T-helper 2 cell treated with Interferon-gamma antibody and Interleukin-4, amounts not matched to agents 5 μg/mL and 100 μg/mL, for 36 hours (primary cell): ENCODE results near the gene C14orf119.
"Not testable (repeated sequence)": the region's sequence is repeated elsewhere in the genome, so short reads cannot be mapped to it uniquely, and the experiment has no call there.

ENCODE experiments used
- DNase-seq: peaks from one replicate; pipeline ENCODE4 v3.0.0; 2021; ENCODE audit warnings: low spot score
- H3K27ac Mint-ChIP-seq: one replicate; pipeline ENCODE4 v1.8.0; 2021; ENCODE audit warnings: mild to moderate bottlenecking, mixed read lengths
- H3K27me3 Mint-ChIP-seq: one replicate; pipeline ENCODE4 v1.8.0; 2021; ENCODE audit warnings: low read depth, mixed read lengths
- H3K36me3 Mint-ChIP-seq: one replicate; pipeline ENCODE4 v1.8.0; 2021; ENCODE audit warnings: low read depth, mixed read lengths
- H3K4me1 Mint-ChIP-seq: one replicate; pipeline ENCODE4 v1.8.0; 2021; ENCODE audit warnings: low read depth, mixed read lengths
- H3K4me3 Mint-ChIP-seq: one replicate; pipeline ENCODE4 v1.8.0; 2022; ENCODE audit warnings: mild to moderate bottlenecking, moderate library complexity, mixed read lengths
- H3K9me3 Mint-ChIP-seq: one replicate; pipeline ENCODE4 v1.8.0; 2021; ENCODE audit warnings: mixed read lengths

Gene C14orf119

DNA sequence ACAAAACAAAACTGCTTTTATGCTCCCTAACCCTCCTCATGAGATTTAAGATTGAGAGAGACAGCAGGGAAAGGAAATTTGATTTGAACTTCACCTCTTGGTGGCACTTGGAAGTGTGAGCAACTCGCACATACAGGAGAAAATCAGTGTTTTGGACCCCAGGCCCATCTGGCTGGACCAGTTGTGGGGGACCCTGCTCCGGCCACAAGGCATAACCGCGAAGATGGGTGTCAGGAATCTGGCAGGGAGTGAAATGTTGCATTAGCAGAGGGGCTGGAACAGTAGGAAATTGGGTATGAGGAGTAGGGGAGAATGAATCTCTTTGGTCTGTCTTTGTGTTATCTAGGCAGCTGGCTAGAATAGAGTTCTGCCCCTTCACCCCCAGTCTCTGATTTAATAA, 8.3 kb downstream of the C14orf119 start:
- Mint-ChIP-seq H3K4me3 (no peak overlapping the region), H3K4me1 (no peaks in the 10 kb centered on the region), H3K36me3 (peaks cover 6% of the 10 kb centered on the region), H3K9me3 (no peaks in the 10 kb centered on the region), H3K27me3 (peaks cover 7% of the 10 kb centered on the region), H3K27ac (no peak overlapping the region)
- no peak for DNase-seq

DNA sequence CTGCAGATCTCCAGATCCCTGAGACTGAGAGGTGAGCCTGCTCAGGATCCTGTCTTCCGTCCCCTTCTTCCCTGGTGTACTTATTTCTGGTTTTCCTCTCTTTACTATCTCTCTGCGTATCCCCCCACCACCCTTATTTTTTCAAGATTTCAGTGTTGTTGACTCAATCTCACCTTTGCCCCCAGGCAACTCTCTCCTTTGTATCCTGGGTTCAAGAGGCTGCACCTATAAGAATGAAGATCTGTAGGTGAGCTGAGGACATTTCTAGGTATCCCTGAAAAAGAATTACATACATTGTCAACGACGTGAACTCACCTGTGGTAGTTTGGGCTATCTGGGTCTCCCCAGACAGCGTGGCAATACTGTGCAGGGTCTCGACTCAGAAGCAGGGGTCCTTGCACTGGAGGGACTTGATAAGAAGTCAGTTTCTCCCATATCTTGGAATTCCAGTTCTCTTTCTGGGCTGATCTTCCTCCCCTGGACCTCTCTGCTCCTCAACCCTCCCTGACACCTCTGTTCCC, 8.8 kb downstream of the C14orf119 start:
- DNase-seq: no peak
- Mint-ChIP-seq H3K27me3 (peaks cover 7% of the 10 kb centered on the region), H3K36me3 (peaks cover 5% of the 10 kb centered on the region), H3K9me3 (no peaks in the 10 kb centered on the region), H3K27ac (no peak overlapping the region), H3K4me3 (no peak overlapping the region), H3K4me1 (no peaks in the 10 kb centered on the region)

DNA sequence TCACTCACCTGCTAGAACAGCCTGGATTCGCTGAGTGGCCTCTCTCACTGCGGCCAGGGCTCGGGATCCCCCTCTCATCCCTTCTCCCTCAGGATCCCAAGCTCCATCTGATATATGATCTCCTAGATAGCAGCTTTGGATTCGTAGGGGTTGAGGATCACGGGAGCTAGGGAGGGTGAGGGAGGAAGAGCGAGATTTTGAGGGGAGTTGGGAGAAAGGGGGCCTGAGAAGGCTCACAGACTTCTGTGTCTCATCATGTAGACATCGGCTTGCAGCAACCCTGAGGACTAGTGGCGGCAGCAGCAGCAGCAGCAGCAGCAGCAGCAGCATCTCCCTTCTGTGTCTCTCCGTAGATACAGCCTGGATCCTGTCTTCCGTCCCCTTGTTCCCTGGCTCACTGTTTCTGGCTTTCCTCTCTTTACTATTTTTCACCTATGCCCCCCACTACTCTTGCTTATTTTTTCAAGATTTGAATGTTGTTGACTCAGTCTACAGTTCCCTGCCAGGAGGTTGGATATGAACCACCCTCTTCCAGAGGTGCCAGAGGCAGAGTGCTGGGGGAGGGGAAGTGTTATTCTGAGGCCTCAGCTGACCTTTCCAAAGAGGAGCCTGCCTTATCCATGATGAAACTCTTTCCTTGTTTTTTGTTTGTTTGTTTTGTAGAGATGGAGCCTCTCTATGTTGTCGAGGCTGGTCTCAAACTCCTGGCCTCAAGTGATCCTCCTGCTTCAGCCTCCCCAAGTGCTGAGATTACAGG, 9.5 kb downstream of the C14orf119 start, which contains the start of gene CIROP:
TSS of gene CIROP (minus strand) at position 399 of the 757 bp plus-strand sequence. CDS start at position 330, 69 bp downstream.
- H3K4me3 Mint-ChIP-seq: no peak within 1 kb of the TSS
- no peak within 1 kb of the TSS for H3K27ac Mint-ChIP-seq
- no peaks in the 10 kb centered on the region for H3K4me1 Mint-ChIP-seq

GRCh38 chr14:23105348-23105824, 10.1 kb downstream of the C14orf119 start:
- Mint-ChIP-seq H3K4me1 (no peaks in the 10 kb centered on the region), H3K4me3 (no peak overlapping the region), H3K27me3 (peaks cover 7% of the 10 kb centered on the region), H3K27ac (no peak overlapping the region), H3K36me3 (no peaks in the 10 kb centered on the region), H3K9me3 (no peaks in the 10 kb centered on the region)
- DNase-seq: no peak

More for the DNA sequence above, 9.5 kb downstream of the C14orf119 start, which contains the start of gene CIROP:
- H3K9me3 Mint-ChIP-seq: no peaks in the 10 kb centered on the region
- no peak for DNase-seq
- peaks cover 7% of the 10 kb centered on the region for H3K27me3 Mint-ChIP-seq
- peaks cover 2% of the 10 kb centered on the region for H3K36me3 Mint-ChIP-seq

DNA sequence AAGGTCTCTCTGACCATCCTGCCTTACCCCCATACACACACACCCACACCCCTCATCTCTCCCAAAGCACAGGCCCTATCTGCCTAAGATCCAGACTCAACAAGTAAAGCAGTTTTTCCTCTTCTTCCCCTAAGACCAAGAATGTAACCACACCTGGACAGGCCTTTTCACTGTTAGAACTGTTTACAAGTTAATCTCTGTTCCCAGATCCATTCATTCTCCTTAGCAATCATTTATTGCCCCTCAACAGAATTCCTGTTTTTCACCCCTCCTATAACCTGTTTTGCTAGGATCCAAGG, 11.4 kb downstream of the C14orf119 start:
- Mint-ChIP-seq H3K36me3 (no peaks in the 10 kb centered on the region), H3K27me3 (peaks cover 7% of the 10 kb centered on the region), H3K4me1 (no peaks in the 10 kb centered on the region), H3K27ac (no peak overlapping the region), H3K9me3 (no peaks in the 10 kb centered on the region), H3K4me3 (no peak overlapping the region)
- no peak for DNase-seq

DNA sequence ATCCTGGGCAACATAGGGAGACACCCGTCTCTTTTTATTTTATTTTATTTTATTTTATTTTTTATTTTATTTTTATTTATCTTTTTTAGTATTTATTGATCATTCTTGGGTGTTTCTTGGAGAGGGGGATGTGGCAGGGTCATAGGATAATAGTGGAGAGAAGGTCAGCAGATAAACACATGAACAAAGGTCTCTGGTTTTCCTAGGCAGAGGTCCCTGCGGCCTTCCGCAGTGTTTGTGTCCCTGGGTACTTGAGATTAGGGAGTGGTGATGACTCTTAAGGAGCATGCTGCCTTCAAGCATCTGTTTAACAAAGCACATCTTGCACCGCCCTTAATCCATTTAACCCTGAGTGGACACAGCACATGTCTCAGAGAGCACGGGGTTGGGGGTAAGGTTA, 12.3 kb downstream of the C14orf119 start:
- H3K4me1 Mint-ChIP-seq, H3K27ac Mint-ChIP-seq: not testable (repeated sequence)

DNA sequence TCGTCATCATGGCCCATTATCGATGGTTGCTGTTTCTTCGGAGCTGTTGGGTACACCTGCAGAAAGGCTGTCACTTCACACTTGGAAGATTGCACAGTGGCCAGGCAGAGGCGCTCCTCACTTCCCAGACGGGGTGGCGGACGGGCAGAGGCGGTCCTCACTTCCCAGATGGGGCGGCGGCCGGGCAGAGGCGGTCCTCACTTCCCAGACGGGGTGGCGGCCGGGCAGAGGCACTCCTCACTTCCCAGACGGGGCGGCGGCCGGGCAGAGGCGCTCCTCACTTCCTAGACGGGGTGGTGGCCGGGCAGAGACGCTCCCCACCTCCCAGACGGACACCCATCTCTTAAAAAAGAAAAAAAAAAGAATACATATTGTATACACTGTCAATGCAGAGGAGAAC, 12.9 kb downstream of the C14orf119 start:
- not testable (repeated sequence) for H3K36me3 Mint-ChIP-seq, DNase-seq, H3K4me3 Mint-ChIP-seq, H3K27me3 Mint-ChIP-seq, H3K4me1 Mint-ChIP-seq, H3K9me3 Mint-ChIP-seq, H3K27ac Mint-ChIP-seq

More for the DNA sequence above, 12.3 kb downstream of the C14orf119 start:
- H3K4me3 Mint-ChIP-seq, H3K9me3 Mint-ChIP-seq, DNase-seq, H3K27me3 Mint-ChIP-seq, H3K36me3 Mint-ChIP-seq: not testable (repeated sequence)

DNA sequence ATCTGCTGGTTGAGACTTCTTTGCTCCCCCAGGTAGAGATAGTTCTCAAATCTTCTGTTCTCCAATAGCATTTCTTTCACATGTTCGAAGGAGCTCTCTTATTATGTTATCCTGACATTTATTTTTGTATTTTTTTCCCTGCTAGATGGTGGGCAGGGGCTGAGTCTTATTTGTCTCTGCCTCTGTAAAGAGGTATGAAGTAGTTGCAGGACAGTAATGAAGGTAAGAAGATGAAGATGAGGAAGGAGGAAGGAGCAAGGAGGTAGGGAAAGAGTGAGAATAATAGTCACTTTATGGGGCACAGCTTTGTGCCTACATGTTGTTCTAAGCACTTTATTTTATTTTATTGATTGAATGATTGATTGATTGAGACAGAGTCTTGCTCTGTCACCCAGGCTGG, 14.5 kb downstream of the C14orf119 start:
- no peaks in the 10 kb centered on the region for H3K9me3 Mint-ChIP-seq
- H3K27me3 Mint-ChIP-seq: no peaks in the 10 kb centered on the region
- no peaks in the 10 kb centered on the region for H3K4me1 Mint-ChIP-seq
- no peak for DNase-seq
- H3K36me3 Mint-ChIP-seq: no peaks in the 10 kb centered on the region
- H3K27ac Mint-ChIP-seq: no peak overlapping the region
- no peak overlapping the region for H3K4me3 Mint-ChIP-seq

DNA sequence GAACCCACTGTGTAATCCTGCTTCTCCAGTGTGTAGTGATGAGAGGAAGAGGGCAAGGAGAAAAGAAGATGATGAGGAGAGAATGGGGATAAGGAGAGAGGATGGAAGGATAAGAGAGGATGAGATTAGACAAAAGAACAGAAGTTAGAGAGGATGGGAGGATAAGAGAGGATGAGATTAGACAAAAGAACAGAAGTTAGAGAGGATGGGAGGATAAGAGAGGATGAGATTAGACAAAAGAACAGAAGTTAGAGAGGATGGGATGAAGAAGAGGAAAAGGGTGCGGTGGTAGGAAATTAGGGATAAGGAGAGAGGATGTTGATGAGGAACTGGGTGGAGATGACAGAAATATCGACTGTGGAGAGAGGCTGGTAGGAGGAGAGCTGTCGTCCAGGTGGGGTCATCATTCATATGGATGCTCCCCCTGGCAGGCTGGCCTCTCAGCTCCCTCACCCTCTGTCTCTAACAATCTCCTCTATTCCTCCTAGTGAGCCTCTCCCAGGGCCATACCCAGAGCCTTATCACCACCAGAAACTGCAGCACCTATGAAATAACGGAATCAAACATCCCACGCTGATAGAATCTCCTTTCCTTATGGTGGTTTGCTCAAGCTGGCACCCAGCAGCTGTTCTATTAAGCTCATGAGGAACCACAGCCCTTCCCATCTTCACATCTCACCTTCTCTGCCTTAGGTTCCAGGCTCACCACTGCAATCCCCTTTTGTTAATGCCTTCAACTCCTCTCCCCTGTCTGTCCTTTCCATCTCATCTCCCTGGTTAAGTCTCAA, 15.5 kb downstream of the C14orf119 start:
- Mint-ChIP-seq H3K9me3 (no peaks in the 10 kb centered on the region), H3K4me3 (no peak overlapping the region), H3K4me1 (no peaks in the 10 kb centered on the region), H3K27ac (no peak overlapping the region), H3K36me3 (no peaks in the 10 kb centered on the region), H3K27me3 (no peaks in the 10 kb centered on the region)
- no peak for DNase-seq

GRCh38 chr14:23112359-23113178, 17.3 kb downstream of the C14orf119 start:
- no peak for DNase-seq
- Mint-ChIP-seq H3K4me1 (no peaks in the 10 kb centered on the region), H3K4me3 (no peak overlapping the region), H3K36me3 (no peaks in the 10 kb centered on the region), H3K27ac (no peak overlapping the region), H3K9me3 (no peaks in the 10 kb centered on the region), H3K27me3 (no peaks in the 10 kb centered on the region)

DNA sequence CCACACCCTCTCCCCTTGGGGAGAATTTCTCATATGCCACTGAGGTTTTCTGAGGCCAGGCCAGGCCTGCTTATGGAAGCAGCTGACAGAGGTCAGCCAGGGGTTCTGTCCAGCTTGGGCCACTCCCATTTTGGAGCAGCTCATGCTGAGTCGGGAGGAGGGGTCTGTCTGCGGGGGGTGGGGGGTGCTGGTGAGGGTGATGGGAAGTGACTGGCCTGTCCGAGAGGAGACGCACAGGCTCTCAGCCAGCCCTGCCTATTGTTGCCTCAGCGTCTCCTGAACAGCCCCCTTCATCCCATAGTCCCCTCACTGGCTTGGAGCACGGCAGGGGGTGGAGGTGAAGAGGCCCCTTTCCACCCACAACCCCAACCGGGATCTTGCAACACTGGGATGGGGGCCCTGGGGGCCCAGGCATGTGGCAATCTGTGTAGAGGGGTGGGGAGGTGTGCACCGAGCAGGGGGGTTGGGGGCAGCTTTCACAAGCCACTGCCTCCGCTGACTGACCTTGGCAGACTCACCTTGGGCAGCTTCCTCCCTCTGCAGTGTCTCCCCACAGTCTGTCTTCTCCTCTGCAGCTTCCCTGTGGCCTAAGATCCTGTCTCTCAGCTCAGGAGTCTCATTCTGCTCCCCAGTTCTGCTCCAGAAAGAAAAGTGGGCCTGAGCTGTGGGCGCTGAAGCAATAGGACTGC, 18.3 kb downstream of the C14orf119 start:
- no peaks in the 10 kb centered on the region for H3K27me3 Mint-ChIP-seq
- H3K27ac Mint-ChIP-seq: no peak overlapping the region
- no peaks in the 10 kb centered on the region for H3K9me3 Mint-ChIP-seq
- no peaks in the 10 kb centered on the region for H3K4me1 Mint-ChIP-seq
- DNase-seq: no peak
- no peak overlapping the region for H3K4me3 Mint-ChIP-seq
- no peaks in the 10 kb centered on the region for H3K36me3 Mint-ChIP-seq

- Mint-ChIP-seq H3K27ac (no peak overlapping the region), H3K4me3 (no peak overlapping the region), H3K4me1 (peaks cover under 1% of the 10 kb centered on the region), H3K36me3 (no peaks in the 10 kb centered on the region), H3K9me3 (no peaks in the 10 kb centered on the region), H3K27me3 (no peaks in the 10 kb centered on the region)
- no peak for DNase-seq
These were observed 18.8 kb downstream of the C14orf119 start for GRCh38 chr14:23114120-23114458.

DNA sequence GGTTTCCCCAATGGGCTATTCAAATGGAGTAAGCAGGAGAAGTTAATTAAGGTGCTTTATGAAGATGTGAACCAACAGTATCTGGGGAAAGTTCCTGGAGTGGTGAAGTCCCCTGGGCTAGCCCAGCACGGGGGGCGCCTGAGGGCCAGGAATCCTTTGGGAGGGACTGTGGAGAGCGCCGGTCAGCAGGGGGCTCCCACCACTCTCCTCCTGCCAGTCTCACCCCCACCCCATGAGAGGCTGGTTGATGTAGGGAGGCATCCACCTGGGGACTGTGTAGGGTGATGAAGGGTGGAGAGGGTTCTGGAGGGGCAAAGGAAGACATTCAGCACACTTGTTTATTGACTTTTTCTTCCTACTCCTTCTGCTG, 19.3 kb downstream of the C14orf119 start:
- H3K4me1 Mint-ChIP-seq: peaks cover 7% of the 10 kb centered on the region
- no peaks in the 10 kb centered on the region for H3K27me3 Mint-ChIP-seq
- no peaks in the 10 kb centered on the region for H3K9me3 Mint-ChIP-seq
- no peak overlapping the region for H3K27ac Mint-ChIP-seq
- H3K4me3 Mint-ChIP-seq: no peak overlapping the region
- no peak for DNase-seq
- no peaks in the 10 kb centered on the region for H3K36me3 Mint-ChIP-seq
